Hindlimb muscle (tissue), 1 donor: ENCODE data around the gene KTI12. TPM values are rescaled to one million over a fixed set of nuclear protein-coding genes. Genes with fewer than 3 reads are reported as not detected.

Experiments
- polyA plus RNA-seq: library from polyadenylated mRNA; unstranded; fragments of 120-200 nt; gene quantifications from one replicate; pipeline ENCODE4 v1.2.1, GENCODE V29; 2013; ENCODE audit not compliant: insufficient read length

KTI12 gene
- polyA plus RNA-seq, 1 donor: 2.5 TPM

Other genes starting within 250 kb of the KTI12 start
- gene NRDC, start 155.1 kb downstream of the KTI12 start, polyA plus RNA-seq: 134 TPM
- 0.21 TPM for gene RAB3B, start 43.1 kb downstream of the KTI12 start, polyA plus RNA-seq
- 29.3 TPM for gene TXNDC12, start 21.4 kb upstream of the KTI12 start, polyA plus RNA-seq
- 67.3 TPM for gene BTF3L4, start 22.5 kb upstream of the KTI12 start, polyA plus RNA-seq
- gene ZFYVE9, start 108.3 kb upstream of the KTI12 start, polyA plus RNA-seq: 19.0 TPM